ENCODE results near the gene HOXA7. TPM values are rescaled to one million over a fixed set of nuclear protein-coding genes. Genes with fewer than 3 reads are reported as not detected.

HOXA7 gene
- total and polyA plus RNA-seq, 12 donors, result 7.9 to 39.1 (median 22.7) TPM

DNA sequence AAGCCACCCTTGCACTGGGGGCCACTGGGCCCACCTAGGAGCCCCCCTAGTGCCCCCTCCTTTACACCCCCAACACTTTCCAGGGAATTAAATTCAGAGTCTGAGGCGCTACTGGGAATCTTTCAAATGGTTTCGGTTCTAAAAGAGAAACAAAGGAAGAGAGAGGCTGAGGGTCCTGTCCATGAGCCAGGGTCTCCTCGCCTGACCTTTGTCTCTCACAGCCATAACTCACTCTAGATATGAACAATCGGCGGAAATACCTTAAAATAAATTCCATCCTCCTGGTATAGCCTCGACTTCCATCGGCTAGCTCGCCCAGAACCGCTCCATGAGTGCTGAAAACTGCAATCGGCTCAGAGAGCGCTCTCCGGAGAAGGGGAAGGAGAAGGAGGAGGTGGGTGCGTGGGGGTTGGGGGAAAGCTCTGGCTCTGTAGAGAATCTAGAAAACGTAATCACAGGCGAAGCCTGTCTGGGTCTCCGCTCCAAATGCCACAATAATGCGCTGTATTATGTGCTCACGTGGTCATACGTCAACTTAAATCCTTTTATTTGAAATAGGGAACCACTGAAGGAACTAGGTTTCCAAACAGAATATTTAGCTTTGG, 38.5 kb downstream of the HOXA7 start:
- Histone ChIP-seq H3K9me3 (replicated peaks in 1 of 3) (no peaks in the 10 kb centered on the region), H3K4me3 (peak overlapping the region in 1 of 4 donors; percentile 44), H3K36me3 (replicated peaks in 1 of 2) (no peaks in the 10 kb centered on the region), H3K27ac (peak overlapping the region in 4 of 5 donors; percentile 36 to 91 (median 68)), H3K27me3 (no peaks in the 10 kb centered on the region), H3K4me1 (replicated peaks in 1 of 2) (peaks cover 0 to 2% of the 10 kb centered on the region in 2 donors)
- TF ChIP-seq, protein P1, sequence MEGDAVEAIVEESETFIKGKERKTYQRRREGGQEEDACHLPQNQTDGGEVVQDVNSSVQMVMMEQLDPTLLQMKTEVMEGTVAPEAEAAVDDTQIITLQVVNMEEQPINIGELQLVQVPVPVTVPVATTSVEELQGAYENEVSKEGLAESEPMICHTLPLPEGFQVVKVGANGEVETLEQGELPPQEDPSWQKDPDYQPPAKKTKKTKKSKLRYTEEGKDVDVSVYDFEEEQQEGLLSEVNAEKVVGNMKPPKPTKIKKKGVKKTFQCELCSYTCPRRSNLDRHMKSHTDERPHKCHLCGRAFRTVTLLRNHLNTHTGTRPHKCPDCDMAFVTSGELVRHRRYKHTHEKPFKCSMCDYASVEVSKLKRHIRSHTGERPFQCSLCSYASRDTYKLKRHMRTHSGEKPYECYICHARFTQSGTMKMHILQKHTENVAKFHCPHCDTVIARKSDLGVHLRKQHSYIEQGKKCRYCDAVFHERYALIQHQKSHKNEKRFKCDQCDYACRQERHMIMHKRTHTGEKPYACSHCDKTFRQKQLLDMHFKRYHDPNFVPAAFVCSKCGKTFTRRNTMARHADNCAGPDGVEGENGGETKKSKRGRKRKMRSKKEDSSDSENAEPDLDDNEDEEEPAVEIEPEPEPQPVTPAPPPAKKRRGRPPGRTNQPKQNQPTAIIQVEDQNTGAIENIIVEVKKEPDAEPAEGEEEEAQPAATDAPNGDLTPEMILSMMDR (IDR thresholded peaks at IDR 0.05), result no peak
- no peak for TF ChIP-seq POLR2A (IDR thresholded peaks at IDR 0.05)
- 56 to 64% (median 60%) methylated on average over 19 of the region's 19 CpGs for WGBS, 4 donors
- peak in 3 of 7 donors; percentile 11 to 59 (median 26) for DNase-seq
- intact Hi-C loops (cut with DNase I), result no loop called here

DNA sequence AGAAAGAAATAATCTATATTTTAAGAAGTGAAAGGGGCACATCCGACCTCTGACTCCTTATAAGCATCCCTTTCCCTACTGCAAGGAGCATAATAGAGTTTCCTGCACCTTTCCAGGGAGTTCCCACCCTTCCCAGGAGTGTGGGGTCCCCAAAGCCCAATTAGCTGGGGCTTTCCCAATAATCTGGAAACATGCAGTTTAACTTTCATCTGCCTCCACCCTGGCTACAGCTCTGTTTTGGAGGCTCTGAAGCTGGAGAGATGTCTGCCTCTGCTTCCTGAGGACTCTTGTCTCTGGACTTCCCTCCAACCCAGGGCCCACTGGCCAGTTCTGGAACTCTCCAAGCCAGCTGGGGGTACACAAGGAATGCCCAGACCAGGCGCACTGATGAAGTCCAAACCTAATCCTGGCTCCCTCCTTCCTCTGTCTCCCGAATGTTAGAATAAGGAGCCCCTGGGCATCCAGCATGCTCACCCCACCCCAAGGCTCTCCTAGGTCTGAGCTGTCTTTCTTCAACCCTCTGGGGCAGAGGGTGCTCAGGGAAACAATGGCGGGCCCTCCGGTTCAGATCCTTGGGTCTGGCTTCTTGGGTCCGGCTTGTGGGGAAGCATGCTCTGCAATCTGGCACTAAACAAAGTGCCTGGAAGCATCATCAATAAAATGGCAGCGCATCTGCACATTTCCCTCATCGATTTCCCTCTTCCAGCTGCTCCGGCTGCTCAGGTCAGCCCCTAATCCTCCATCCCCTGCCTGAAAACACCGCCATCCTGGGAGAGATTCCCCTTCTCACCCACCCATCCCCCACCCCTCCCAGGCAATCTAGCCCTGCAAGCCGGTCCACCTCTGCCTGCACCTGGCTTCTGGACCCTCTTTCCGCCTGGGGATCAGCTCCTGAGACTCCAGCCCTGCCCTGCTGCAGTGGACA, 39.3 kb downstream of the HOXA7 start:
- peak overlapping the region in 1 of 4 donors; percentile 44 for H3K4me3 ChIP-seq

DNA sequence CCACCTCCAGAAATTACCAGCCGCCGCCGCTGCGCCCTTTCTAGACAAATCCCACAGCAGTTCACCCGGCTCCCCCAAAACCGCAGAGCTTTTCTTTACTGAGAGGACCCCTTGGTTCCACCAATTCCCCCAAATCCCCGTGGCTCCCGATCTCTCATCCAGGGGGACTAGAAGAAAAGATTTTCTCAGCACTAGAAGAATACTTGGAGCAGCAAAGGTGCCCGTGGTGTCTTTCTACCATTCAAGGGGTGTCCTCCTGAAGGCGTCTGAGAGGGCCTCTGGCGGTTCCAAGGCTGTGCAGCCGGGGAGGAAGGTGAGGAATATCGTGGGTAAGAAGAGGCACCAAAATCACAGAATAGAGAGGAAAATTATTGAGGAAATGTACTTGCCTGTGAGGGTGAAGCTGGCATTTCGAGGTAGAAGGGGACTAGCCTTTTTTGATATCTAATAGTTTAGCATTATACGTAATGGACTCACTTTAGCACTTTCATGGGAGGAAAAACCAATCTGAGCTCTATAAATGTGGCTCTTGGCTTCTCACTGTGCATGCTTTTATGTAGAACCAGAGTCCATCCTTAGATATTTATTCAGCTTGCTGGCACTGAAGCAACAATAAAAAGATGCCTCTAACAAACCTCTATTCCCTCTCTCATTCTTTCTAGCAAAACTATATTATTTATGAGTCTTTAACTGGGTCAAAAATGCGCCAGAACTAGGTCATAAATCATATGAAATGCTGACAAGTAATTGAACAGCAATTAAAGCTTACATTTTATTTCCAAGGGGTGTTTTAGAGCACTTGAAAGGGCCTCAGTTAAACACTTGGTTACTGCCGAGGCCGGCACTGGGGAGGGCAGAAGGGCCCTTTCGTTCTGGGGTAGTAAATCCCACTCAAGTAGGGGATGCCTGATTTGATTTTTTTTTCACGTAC, 40.2 kb downstream of the HOXA7 start:
- H3K9me3 ChIP-seq (replicated peaks in 1 of 3), result no peaks in the 10 kb centered on the region
- no peaks in the 10 kb centered on the region for H3K36me3 ChIP-seq (replicated peaks in 1 of 2)
- no peaks in the 10 kb centered on the region for H3K27me3 ChIP-seq
- WGBS, 4 donors, result 60 to 69% (median 64%) methylated on average over 20 of the region's 20 CpGs
- peak in 2 of 7 donors; percentile 11 to 16 for DNase-seq
- intact Hi-C loops (cut with DNase I), result no loop called here
- peak overlapping the region in 1 of 4 donors; percentile 44 for H3K4me3 ChIP-seq
- peaks cover 0 to 9% of the 10 kb centered on the region in 2 donors for H3K4me1 ChIP-seq (replicated peaks in 1 of 2)
- no peak for TF ChIP-seq POLR2A (IDR thresholded peaks at IDR 0.05)
- TF ChIP-seq, protein P1 (IDR thresholded peaks at IDR 0.05), result no peak
- peak overlapping the region in 4 of 5 donors; percentile 53 to 91 (median 72) for H3K27ac ChIP-seq

More for the DNA sequence above, 39.3 kb downstream of the HOXA7 start:
- intact Hi-C loops (cut with DNase I), result no loop called here
- no peak for TF ChIP-seq POLR2A (IDR thresholded peaks at IDR 0.05)
- TF ChIP-seq, protein P1 (IDR thresholded peaks at IDR 0.05), result no peak
- H3K27ac ChIP-seq, result peak overlapping the region in 4 of 5 donors; percentile 36 to 91 (median 68)
- WGBS, 4 donors, result 54 to 66% (median 60%) methylated on average over 10 to 12 of the region's 12 CpGs
- H3K36me3 ChIP-seq (replicated peaks in 1 of 2), result no peaks in the 10 kb centered on the region
- DNase-seq, result peak in 3 of 7 donors; percentile 13 to 43 (median 15)
- peaks cover 0 to 9% of the 10 kb centered on the region in 2 donors for H3K4me1 ChIP-seq (replicated peaks in 1 of 2)
- no peaks in the 10 kb centered on the region for H3K27me3 ChIP-seq
- no peaks in the 10 kb centered on the region for H3K9me3 ChIP-seq (replicated peaks in 1 of 3)
